Stimulated activated CD4-positive, alpha-beta T cell treated with anti-CD3 and anti-CD28 coated beads, Interleukin-2, amount 100 ng/mL, for 48 hours (primary cell): ENCODE measurements around the gene SESN1.

ENCODE experiments used
- DNase-seq, 2 donors: peaks; one replicate each; pipeline ENCODE4 v3.0.0-alpha.2; 2020

SESN1 gene

GRCh38 chr6:109058620-109059019, 36.0 kb downstream of the SESN1 start:
- no peak for DNase-seq

- no peak for DNase-seq
Observed at GRCh38 chr6:109056661-109057060, 38.0 kb downstream of the SESN1 start.

GRCh38 chr6:109055771-109056235, 38.8 kb downstream of the SESN1 start:
- no peak for DNase-seq

GRCh38 chr6:109053336-109053735, 41.3 kb downstream of the SESN1 start:
- DNase-seq: no peak

GRCh38 chr6:109052852-109053251, 41.8 kb downstream of the SESN1 start:
- no peak for DNase-seq

- DNase-seq: no peak
Observed at GRCh38 chr6:109052018-109052651, 42.5 kb downstream of the SESN1 start.

GRCh38 chr6:109051301-109052017, 43.2 kb downstream of the SESN1 start:
- no peak for DNase-seq

GRCh38 chr6:109050447-109051102, 44.1 kb downstream of the SESN1 start:
- DNase-seq: no peak

GRCh38 chr6:109050012-109050411, 44.6 kb downstream of the SESN1 start:
- DNase-seq: no peak

- no peak for DNase-seq
Observed at GRCh38 chr6:109048670-109049415, 45.8 kb downstream of the SESN1 start.

- DNase-seq: no peak
Observed at GRCh38 chr6:109048176-109048575, 46.5 kb downstream of the SESN1 start.

GRCh38 chr6:109045493-109045892, 49.2 kb downstream of the SESN1 start:
- DNase-seq: no peak

- DNase-seq: no peak
Observed at GRCh38 chr6:109039795-109040194, 54.9 kb downstream of the SESN1 start.

GRCh38 chr6:109038837-109039398, 55.7 kb downstream of the SESN1 start:
- DNase-seq: no peak

- DNase-seq: no peak
Observed at GRCh38 chr6:109036574-109037294, 57.9 kb downstream of the SESN1 start.

- DNase-seq: no peak
Observed at GRCh38 chr6:109034526-109034925, 60.1 kb downstream of the SESN1 start.

GRCh38 chr6:109033655-109034054, 61.0 kb downstream of the SESN1 start:
- no peak for DNase-seq

GRCh38 chr6:109031416-109031815, 63.2 kb downstream of the SESN1 start:
- DNase-seq: no peak

- no peak for DNase-seq
Observed at GRCh38 chr6:109029313-109029712, 65.3 kb downstream of the SESN1 start.

- no peak for DNase-seq
Observed at GRCh38 chr6:109028439-109028838, 66.2 kb downstream of the SESN1 start.

GRCh38 chr6:109027964-109028363, 66.7 kb downstream of the SESN1 start:
- no peak for DNase-seq

- DNase-seq: no peak
Observed at GRCh38 chr6:109025639-109026038, 69.0 kb downstream of the SESN1 start.
